Mesendoderm (in vitro differentiated cells): ENCODE measurements around the gene TMEM140.

Experiments used
- DNase-seq: peaks from one replicate; pipeline ENCODE4 v3.0.0; 2013
- H2AK5ac ChIP-seq: 2 replicates; pipeline ENCODE4 v1.6.1; 2013; ENCODE audit warnings: low read length, inconsistent platforms
- H2BK120ac ChIP-seq: 2 replicates; pipeline ENCODE4 v1.6.1; 2013; ENCODE audit warnings: low read depth, mild to moderate bottlenecking, low read length, moderate library complexity, mixed read lengths
- H2BK15ac ChIP-seq: replicated peaks from 2 replicates; pipeline ENCODE4 v1.6.1; 2013; ENCODE audit warnings: low read depth, mild to moderate bottlenecking, moderate library complexity
- H2BK5ac ChIP-seq: 2 replicates; pipeline ENCODE4 v1.6.1; 2013; ENCODE audit warnings: low read length, inconsistent platforms
- H3K18ac ChIP-seq: 2 replicates; pipeline ENCODE4 v1.6.1; 2013; ENCODE audit warnings: mild to moderate bottlenecking, low read length, mixed read lengths
- H3K23ac ChIP-seq: one replicate; pipeline ENCODE4 v1.6.1; 2013; ENCODE audit warnings: low read length
- H3K27ac ChIP-seq: 2 replicates; pipeline ENCODE4 v1.5.1; 2013; ENCODE audit warnings: low read depth, mild to moderate bottlenecking, inconsistent platforms, low read length, moderate library complexity
- H3K27me3 ChIP-seq: 2 replicates; pipeline ENCODE4 v1.6.1; 2013; ENCODE audit warnings: low read length, control low read depth, mild to moderate bottlenecking, inconsistent platforms; ENCODE audit not compliant: insufficient read depth, poor library complexity
- H3K36me3 ChIP-seq: 2 replicates; pipeline ENCODE4 v1.6.1; 2013; ENCODE audit warnings: low read length, inconsistent platforms; ENCODE audit not compliant: control insufficient read depth, insufficient read depth
- H3K4ac ChIP-seq: one replicate; pipeline ENCODE4 v1.6.1; 2013; ENCODE audit warnings: low read depth, mild to moderate bottlenecking, low read length, moderate library complexity
- H3K4me1 ChIP-seq: 2 replicates; pipeline ENCODE4 v1.6.1; 2013; ENCODE audit warnings: low read depth, low read length, inconsistent platforms; ENCODE audit not compliant: control insufficient read depth
- H3K4me2 ChIP-seq: 2 replicates; pipeline ENCODE4 v1.6.1; 2013; ENCODE audit warnings: low read length
- H3K4me3 ChIP-seq: 2 replicates; pipeline ENCODE4 v1.5.1; 2013; ENCODE audit warnings: mild to moderate bottlenecking, low read length
- H3K56ac ChIP-seq: one replicate; pipeline ENCODE4 v1.6.1; 2013; ENCODE audit warnings: low read length
- H3K79me1 ChIP-seq: 2 replicates; pipeline ENCODE4 v1.6.1; 2013; ENCODE audit warnings: low read length, inconsistent platforms
- H3K79me2 ChIP-seq: 2 replicates; pipeline ENCODE4 v1.6.1; 2013; ENCODE audit warnings: mild to moderate bottlenecking, low read length; ENCODE audit not compliant: control insufficient read depth, insufficient read depth
- H3K9ac ChIP-seq: 2 replicates; pipeline ENCODE4 v1.6.1; 2013; ENCODE audit warnings: low read length, inconsistent platforms
- H4K5ac ChIP-seq: one replicate; pipeline ENCODE4 v1.6.1; 2013; ENCODE audit warnings: low read length
- H4K8ac ChIP-seq: one replicate; pipeline ENCODE4 v1.6.1; 2013; ENCODE audit warnings: low read depth, mild to moderate bottlenecking, control low read depth, low read length, moderate library complexity
- WGBS: extraction: QIAGEN DNeasy Blood & Tissue Kit; methylation state at CpG from one replicate; pipeline ENCODE4 v1.1.7; 2013; ENCODE audit warnings: low lambda C conversion rate, missing lambda C conversion rate; ENCODE audit not compliant: insufficient coverage; ENCODE audit errors: extremely low coverage; 5-methylcytosine and 5-hydroxymethylcytosine counted together

TMEM140 gene

GRCh38 chr7:135188298-135188984, 40.6 kb downstream of the TMEM140 start:
- no peaks in the 10 kb centered on the region for H3K27me3 ChIP-seq
- H2BK120ac ChIP-seq: no peak overlapping the region
- no peak overlapping the region for H2AK5ac ChIP-seq
- no peak overlapping the region for H3K4ac ChIP-seq
- DNase-seq: no peak
- H3K18ac ChIP-seq: no peak overlapping the region
- H3K23ac ChIP-seq: no peak overlapping the region
- no peak overlapping the region for H3K9ac ChIP-seq
- H4K5ac ChIP-seq: no peak overlapping the region
- no peak overlapping the region for H3K27ac ChIP-seq
- no peak overlapping the region for H2BK5ac ChIP-seq
- no peak overlapping the region for H3K56ac ChIP-seq
- H3K79me1 ChIP-seq: no peaks in the 10 kb centered on the region
- no peak overlapping the region for H2BK15ac ChIP-seq
- no peaks in the 10 kb centered on the region for H3K79me2 ChIP-seq
- H3K36me3 ChIP-seq: no peaks in the 10 kb centered on the region
- H3K4me2 ChIP-seq: no peak overlapping the region
- H3K4me3 ChIP-seq: no peak overlapping the region
- H3K4me1 ChIP-seq: no peaks in the 10 kb centered on the region
- WGBS: no CpG with 5 or more reads among the region's 12 CpGs
- no peak overlapping the region for H4K8ac ChIP-seq

GRCh38 chr7:135189221-135189662, 41.4 kb downstream of the TMEM140 start:
- no peak overlapping the region for H3K56ac ChIP-seq
- no peaks in the 10 kb centered on the region for H3K27me3 ChIP-seq
- H3K4me1 ChIP-seq: no peaks in the 10 kb centered on the region
- no peak overlapping the region for H4K5ac ChIP-seq
- no peak overlapping the region for H3K9ac ChIP-seq
- H2BK120ac ChIP-seq: no peak overlapping the region
- no peak overlapping the region for H4K8ac ChIP-seq
- no peak overlapping the region for H3K4me3 ChIP-seq
- H3K4ac ChIP-seq: no peak overlapping the region
- no peak overlapping the region for H3K4me2 ChIP-seq
- no CpG with 5 or more reads among the region's 6 CpGs for WGBS
- H2BK5ac ChIP-seq: no peak overlapping the region
- H3K23ac ChIP-seq: no peak overlapping the region
- no peaks in the 10 kb centered on the region for H3K79me2 ChIP-seq
- no peak overlapping the region for H2BK15ac ChIP-seq
- no peak overlapping the region for H3K27ac ChIP-seq
- H3K36me3 ChIP-seq: no peaks in the 10 kb centered on the region
- H2AK5ac ChIP-seq: no peak overlapping the region
- H3K79me1 ChIP-seq: no peaks in the 10 kb centered on the region
- no peak for DNase-seq
- H3K18ac ChIP-seq: no peak overlapping the region

GRCh38 chr7:135189961-135190360, 42.1 kb downstream of the TMEM140 start:
- no peak overlapping the region for H4K5ac ChIP-seq
- no peak overlapping the region for H3K4me2 ChIP-seq
- WGBS: no CpG with 5 or more reads among the region's 4 CpGs
- no peak overlapping the region for H3K27ac ChIP-seq
- H3K79me1 ChIP-seq: no peaks in the 10 kb centered on the region
- H2BK15ac ChIP-seq: no peak overlapping the region
- H3K36me3 ChIP-seq: no peaks in the 10 kb centered on the region
- H3K23ac ChIP-seq: no peak overlapping the region
- H4K8ac ChIP-seq: no peak overlapping the region
- H2BK120ac ChIP-seq: no peak overlapping the region
- no peak overlapping the region for H3K4me3 ChIP-seq
- H3K56ac ChIP-seq: no peak overlapping the region
- no peaks in the 10 kb centered on the region for H3K27me3 ChIP-seq
- no peaks in the 10 kb centered on the region for H3K79me2 ChIP-seq
- DNase-seq: no peak
- no peak overlapping the region for H3K9ac ChIP-seq
- H3K4me1 ChIP-seq: no peaks in the 10 kb centered on the region
- H3K4ac ChIP-seq: no peak overlapping the region
- no peak overlapping the region for H2BK5ac ChIP-seq
- H3K18ac ChIP-seq: no peak overlapping the region
- no peak overlapping the region for H2AK5ac ChIP-seq

GRCh38 chr7:135190703-135191102, 42.8 kb downstream of the TMEM140 start:
- no peaks in the 10 kb centered on the region for H3K4me1 ChIP-seq
- no peak overlapping the region for H3K4me3 ChIP-seq
- H4K5ac ChIP-seq: no peak overlapping the region
- H2AK5ac ChIP-seq: no peak overlapping the region
- no peak overlapping the region for H3K23ac ChIP-seq
- H3K56ac ChIP-seq: no peak overlapping the region
- no peaks in the 10 kb centered on the region for H3K79me2 ChIP-seq
- DNase-seq: no peak
- no peak overlapping the region for H3K9ac ChIP-seq
- H3K27ac ChIP-seq: no peak overlapping the region
- no peak overlapping the region for H2BK5ac ChIP-seq
- H3K36me3 ChIP-seq: no peaks in the 10 kb centered on the region
- no peak overlapping the region for H2BK15ac ChIP-seq
- no peak overlapping the region for H3K4ac ChIP-seq
- H4K8ac ChIP-seq: no peak overlapping the region
- H3K79me1 ChIP-seq: no peaks in the 10 kb centered on the region
- H3K4me2 ChIP-seq: no peak overlapping the region
- no peak overlapping the region for H2BK120ac ChIP-seq
- H3K27me3 ChIP-seq: no peaks in the 10 kb centered on the region
- no peak overlapping the region for H3K18ac ChIP-seq

GRCh38 chr7:135192914-135193536, 45.2 kb downstream of the TMEM140 start:
- Histone ChIP-seq H4K8ac (no peak overlapping the region), H3K56ac (no peak overlapping the region), H3K27me3 (no peaks in the 10 kb centered on the region), H3K4ac (no peak overlapping the region), H2BK5ac (no peak overlapping the region), H2AK5ac (no peak overlapping the region), H2BK15ac (no peak overlapping the region), H3K4me3 (no peak overlapping the region), H3K9ac (no peak overlapping the region), H3K4me2 (no peak overlapping the region), H3K18ac (no peak overlapping the region), H3K79me2 (no peaks in the 10 kb centered on the region), H4K5ac (no peak overlapping the region), H3K27ac (no peak overlapping the region), H3K79me1 (no peaks in the 10 kb centered on the region), H3K23ac (no peak overlapping the region), H3K36me3 (no peaks in the 10 kb centered on the region), H2BK120ac (no peak overlapping the region), H3K4me1 (no peaks in the 10 kb centered on the region)
- WGBS: no CpG with 5 or more reads among the region's 11 CpGs
- no peak for DNase-seq

- Histone ChIP-seq H2BK15ac (no peak overlapping the region), H2BK120ac (no peak overlapping the region), H3K4me3 (no peak overlapping the region), H2AK5ac (no peak overlapping the region), H2BK5ac (no peak overlapping the region), H3K4ac (no peak overlapping the region), H3K23ac (no peak overlapping the region), H3K9ac (no peak overlapping the region), H4K8ac (no peak overlapping the region), H3K79me1 (no peaks in the 10 kb centered on the region), H3K36me3 (no peaks in the 10 kb centered on the region), H3K27ac (no peak overlapping the region), H3K18ac (no peak overlapping the region), H3K4me1 (no peaks in the 10 kb centered on the region), H4K5ac (no peak overlapping the region), H3K79me2 (no peaks in the 10 kb centered on the region), H3K56ac (no peak overlapping the region), H3K27me3 (no peaks in the 10 kb centered on the region), H3K4me2 (no peak overlapping the region)
- DNase-seq: no peak
- no CpG with 5 or more reads among the region's 10 CpGs for WGBS
Observed at GRCh38 chr7:135193615-135194081, 45.8 kb downstream of the TMEM140 start.
